ENCODE results near the gene ROR2.

Gene ROR2

DNA sequence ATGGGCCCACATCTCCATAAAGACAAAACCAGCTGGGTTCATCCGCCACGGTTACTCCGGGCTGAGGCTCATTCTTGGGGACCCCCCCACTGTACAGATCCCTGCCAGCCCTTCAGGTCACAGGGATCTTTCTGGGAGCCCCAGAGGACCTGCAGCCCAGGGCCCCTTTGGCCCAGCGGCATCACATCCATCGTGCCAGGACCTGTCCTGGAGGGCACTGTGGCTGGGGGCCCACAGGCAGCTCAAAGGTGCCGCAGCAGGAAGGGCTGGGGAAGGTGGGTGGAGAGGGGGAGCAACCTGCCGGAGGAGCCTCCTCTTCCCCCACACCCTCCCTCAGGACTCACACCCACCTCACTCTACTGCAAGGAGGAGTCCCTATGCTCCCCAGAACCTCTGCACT is 252.8 kb downstream of the ROR2 start:
- H3K9ac ChIP-seq (ENCODE audit: low read depth, low read length, poor library complexity, severe bottlenecking): no peak overlapping the region
- no peaks in the 10 kb centered on the region for H3K36me3 ChIP-seq (ENCODE audit: insufficient read depth, low read length)
- H4K20me1 ChIP-seq (ENCODE audit: insufficient read depth, low read length, poor library complexity, severe bottlenecking): no peaks in the 10 kb centered on the region
- H3K9me2 ChIP-seq (replicated peaks; ENCODE audit: low read depth, low read length): no peaks in the 10 kb centered on the region
- H3K4me2 ChIP-seq (ENCODE audit: low read depth, low read length, poor library complexity, severe bottlenecking): no peak overlapping the region
- H3K9me3 ChIP-seq (ENCODE audit: insufficient read depth, low read depth, low read length): no peaks in the 10 kb centered on the region
- no peaks in the 10 kb centered on the region for H3K79me2 ChIP-seq (ENCODE audit: insufficient read depth, low read length)
- H3K4me1 ChIP-seq (ENCODE audit: insufficient read depth, low read length, poor library complexity, severe bottlenecking): no peaks in the 10 kb centered on the region
- no peaks in the 10 kb centered on the region for H3F3A ChIP-seq (ENCODE audit: low read depth)
- no peak overlapping the region for H3K4me3 ChIP-seq (ENCODE audit: low read length, poor library complexity, severe bottlenecking)
- H2AFZ ChIP-seq (ENCODE audit: low read length): no peak overlapping the region
- H3K27me3 ChIP-seq (ENCODE audit: insufficient read depth, low read length, poor library complexity, severe bottlenecking): no peaks in the 10 kb centered on the region
- TF ChIP-seq, protein P1, sequence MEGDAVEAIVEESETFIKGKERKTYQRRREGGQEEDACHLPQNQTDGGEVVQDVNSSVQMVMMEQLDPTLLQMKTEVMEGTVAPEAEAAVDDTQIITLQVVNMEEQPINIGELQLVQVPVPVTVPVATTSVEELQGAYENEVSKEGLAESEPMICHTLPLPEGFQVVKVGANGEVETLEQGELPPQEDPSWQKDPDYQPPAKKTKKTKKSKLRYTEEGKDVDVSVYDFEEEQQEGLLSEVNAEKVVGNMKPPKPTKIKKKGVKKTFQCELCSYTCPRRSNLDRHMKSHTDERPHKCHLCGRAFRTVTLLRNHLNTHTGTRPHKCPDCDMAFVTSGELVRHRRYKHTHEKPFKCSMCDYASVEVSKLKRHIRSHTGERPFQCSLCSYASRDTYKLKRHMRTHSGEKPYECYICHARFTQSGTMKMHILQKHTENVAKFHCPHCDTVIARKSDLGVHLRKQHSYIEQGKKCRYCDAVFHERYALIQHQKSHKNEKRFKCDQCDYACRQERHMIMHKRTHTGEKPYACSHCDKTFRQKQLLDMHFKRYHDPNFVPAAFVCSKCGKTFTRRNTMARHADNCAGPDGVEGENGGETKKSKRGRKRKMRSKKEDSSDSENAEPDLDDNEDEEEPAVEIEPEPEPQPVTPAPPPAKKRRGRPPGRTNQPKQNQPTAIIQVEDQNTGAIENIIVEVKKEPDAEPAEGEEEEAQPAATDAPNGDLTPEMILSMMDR (conservative IDR thresholded peaks at IDR 0.05; ENCODE audit: low read length): no peak
- TF ChIP-seq EZH2phosphoT487 (IDR thresholded peaks at IDR 0.05; ENCODE audit: borderline replicate concordance): no peak

DNA sequence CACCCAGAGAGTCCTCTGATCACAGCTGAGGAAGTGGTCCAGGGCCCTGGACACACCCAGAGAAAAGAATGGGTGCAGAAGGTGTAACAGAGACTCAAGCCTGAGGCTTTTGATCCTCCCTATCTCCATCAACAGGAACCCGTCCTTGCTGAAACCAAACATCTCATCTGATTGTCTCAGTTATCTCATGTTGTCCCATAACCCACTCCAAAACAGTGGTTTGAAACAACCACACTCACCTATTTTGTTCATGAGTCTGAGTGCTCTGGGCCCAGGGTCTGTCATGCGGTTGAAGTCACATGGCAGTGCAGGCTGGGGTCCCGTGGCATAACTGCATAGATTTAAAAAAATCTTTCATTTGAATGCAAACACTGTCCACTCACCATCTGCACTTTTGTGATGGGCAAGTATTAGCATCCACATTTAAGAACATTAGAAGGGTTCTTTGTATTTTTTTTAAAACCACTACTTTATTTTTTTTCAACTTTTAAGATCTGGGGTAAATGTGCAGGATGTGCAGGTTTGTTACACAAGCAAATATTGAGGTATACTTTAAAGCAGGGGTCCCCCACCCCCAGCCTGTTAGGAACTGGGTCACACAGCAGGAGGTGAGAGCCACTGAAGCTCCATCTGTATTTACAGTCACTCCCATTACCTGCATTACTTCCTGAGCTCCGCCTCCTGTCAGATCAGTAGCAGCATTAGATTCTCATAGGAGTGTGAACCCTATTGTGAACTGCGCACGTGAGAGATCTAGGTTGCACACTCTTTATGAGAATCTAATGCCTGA is 255.8 kb downstream of the ROR2 start:
- no peaks in the 10 kb centered on the region for H3K36me3 ChIP-seq (ENCODE audit: insufficient read depth, low read length)
- no peak overlapping the region for H2AFZ ChIP-seq (ENCODE audit: low read length)
- H3F3A ChIP-seq (ENCODE audit: low read depth): no peaks in the 10 kb centered on the region
- TF ChIP-seq, protein P1 (conservative IDR thresholded peaks at IDR 0.05; ENCODE audit: low read length): no peak
- no peak for TF ChIP-seq EZH2phosphoT487 (IDR thresholded peaks at IDR 0.05; ENCODE audit: borderline replicate concordance)
- H3K79me2 ChIP-seq (ENCODE audit: insufficient read depth, low read length): no peaks in the 10 kb centered on the region
- H3K4me2 ChIP-seq (ENCODE audit: low read depth, low read length, poor library complexity, severe bottlenecking): no peak overlapping the region
- H3K4me3 ChIP-seq (ENCODE audit: low read length, poor library complexity, severe bottlenecking): no peak overlapping the region
- H3K9me2 ChIP-seq (replicated peaks; ENCODE audit: low read depth, low read length): no peaks in the 10 kb centered on the region
- H4K20me1 ChIP-seq (ENCODE audit: insufficient read depth, low read length, poor library complexity, severe bottlenecking): no peaks in the 10 kb centered on the region
- H3K9ac ChIP-seq (ENCODE audit: low read depth, low read length, poor library complexity, severe bottlenecking): no peak overlapping the region
- H3K4me1 ChIP-seq (ENCODE audit: insufficient read depth, low read length, poor library complexity, severe bottlenecking): no peaks in the 10 kb centered on the region
- H3K27me3 ChIP-seq (ENCODE audit: insufficient read depth, low read length, poor library complexity, severe bottlenecking): no peaks in the 10 kb centered on the region
- no peaks in the 10 kb centered on the region for H3K9me3 ChIP-seq (ENCODE audit: insufficient read depth, low read depth, low read length)

DNA sequence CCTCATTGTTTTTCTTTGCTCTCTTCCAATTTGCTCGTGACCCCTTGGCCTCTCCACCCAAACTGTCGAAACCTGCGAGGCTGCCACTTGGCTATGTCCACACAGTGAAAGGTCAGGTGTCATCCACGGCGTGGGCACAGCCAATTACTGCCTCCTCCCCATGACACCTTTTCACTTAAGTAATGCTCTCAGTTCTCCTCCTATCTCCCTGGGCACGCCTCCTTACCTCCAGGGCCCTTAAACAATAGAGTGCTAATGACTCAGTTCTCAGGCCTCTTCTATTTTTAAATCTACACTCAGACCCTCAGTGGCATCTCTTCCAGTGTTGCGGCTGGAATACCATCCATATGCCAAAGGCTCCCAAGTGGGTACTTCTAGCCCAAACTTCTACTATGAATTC is 256.8 kb downstream of the ROR2 start:
- no peaks in the 10 kb centered on the region for H3K27me3 ChIP-seq (ENCODE audit: insufficient read depth, low read length, poor library complexity, severe bottlenecking)
- H3K79me2 ChIP-seq (ENCODE audit: insufficient read depth, low read length): no peaks in the 10 kb centered on the region
- no peaks in the 10 kb centered on the region for H3F3A ChIP-seq (ENCODE audit: low read depth)
- no peaks in the 10 kb centered on the region for H3K4me1 ChIP-seq (ENCODE audit: insufficient read depth, low read length, poor library complexity, severe bottlenecking)
- no peaks in the 10 kb centered on the region for H3K9me2 ChIP-seq (replicated peaks; ENCODE audit: low read depth, low read length)
- H3K4me3 ChIP-seq (ENCODE audit: low read length, poor library complexity, severe bottlenecking): no peak overlapping the region
- no peak overlapping the region for H2AFZ ChIP-seq (ENCODE audit: low read length)
- no peaks in the 10 kb centered on the region for H4K20me1 ChIP-seq (ENCODE audit: insufficient read depth, low read length, poor library complexity, severe bottlenecking)
- no peak for TF ChIP-seq EZH2phosphoT487 (IDR thresholded peaks at IDR 0.05; ENCODE audit: borderline replicate concordance)
- TF ChIP-seq, protein P1 (conservative IDR thresholded peaks at IDR 0.05; ENCODE audit: low read length): no peak
- H3K36me3 ChIP-seq (ENCODE audit: insufficient read depth, low read length): no peaks in the 10 kb centered on the region
- no peak overlapping the region for H3K4me2 ChIP-seq (ENCODE audit: low read depth, low read length, poor library complexity, severe bottlenecking)
- no peak overlapping the region for H3K9ac ChIP-seq (ENCODE audit: low read depth, low read length, poor library complexity, severe bottlenecking)
- H3K9me3 ChIP-seq (ENCODE audit: insufficient read depth, low read depth, low read length): no peaks in the 10 kb centered on the region
